ENCODE measurements around the gene TAF12.
"Not testable (repeated sequence)": the region's sequence is repeated elsewhere in the genome, so short reads cannot be mapped to it uniquely, and the experiment has no call there.

Gene TAF12

GRCh38 chr1:28648008-28648473 is 5.2 kb upstream of the TAF12 start:
- H3K27ac ChIP-seq: peak overlapping the region in 20 of 21 experiments; percentile 70 to 99 (median 94)
- peak overlapping the region; percentile 17 to 37 (median 28) for H3K4me3 ChIP-seq

GRCh38 chr1:28646040-28646439 is 3.2 kb upstream of the TAF12 start:
- no peak overlapping the region for H3K4me3 ChIP-seq
- H3K27ac ChIP-seq: peak overlapping the region in 1 of 21 experiments; percentile 37

GRCh38 chr1:28645406-28645805 is 2.5 kb upstream of the TAF12 start:
- peak overlapping the region in 1 of 21 experiments; percentile 26 for H3K27ac ChIP-seq
- not testable (repeated sequence) for H3K4me3 ChIP-seq

GRCh38 chr1:28644494-28644893 is 1.6 kb upstream of the TAF12 start:
- Histone ChIP-seq H3K27ac (peak overlapping the region in 17 of 21 experiments; percentile 83 to 96 (median 91)), H3K4me3 (peak overlapping the region in 1 of 7 experiments; percentile 76)

GRCh38 chr1:28642056-28642846 is 616 bp downstream of the TAF12 start:
- Histone ChIP-seq H3K4me3 (peak overlapping the region; percentile 56 to 81 (median 76)), H3K27ac (peak overlapping the region; percentile 42 to 96 (median 90))

GRCh38 chr1:28640766-28641165 is 2.1 kb downstream of the TAF12 start:
- Histone ChIP-seq H3K4me3 (no peak overlapping the region), H3K27ac (no peak overlapping the region)

GRCh38 chr1:28632560-28632959 is 10.3 kb downstream of the TAF12 start:
- H3K4me3 ChIP-seq: no peak overlapping the region
- H3K27ac ChIP-seq: no peak overlapping the region

GRCh38 chr1:28631713-28632112 is 11.2 kb downstream of the TAF12 start:
- Histone ChIP-seq H3K4me3 (no peak overlapping the region), H3K27ac (no peak overlapping the region)

- Histone ChIP-seq H3K27ac (no peak overlapping the region), H3K4me3 (no peak overlapping the region)
These were observed 29.7 kb downstream of the TAF12 start for GRCh38 chr1:28613175-28613574.

- H3K27ac ChIP-seq: no peak overlapping the region
- H3K4me3 ChIP-seq: no peak overlapping the region
These were observed 36.1 kb downstream of the TAF12 start for GRCh38 chr1:28606771-28607170.

- Histone ChIP-seq H3K27ac (no peak overlapping the region), H3K4me3 (no peak overlapping the region)
These were observed 37.9 kb downstream of the TAF12 start for GRCh38 chr1:28604962-28605361.

- Histone ChIP-seq H3K4me3 (no peak overlapping the region), H3K27ac (no peak overlapping the region)
These were observed 38.5 kb downstream of the TAF12 start for GRCh38 chr1:28604411-28604810.

- H3K4me3 ChIP-seq: no peak overlapping the region
- peak overlapping the region in 1 of 21 experiments; percentile 27 for H3K27ac ChIP-seq
These were observed 40.1 kb downstream of the TAF12 start for GRCh38 chr1:28602536-28603439.

- H3K4me3 ChIP-seq: no peak overlapping the region
- no peak overlapping the region for H3K27ac ChIP-seq
These were observed 41.2 kb downstream of the TAF12 start for GRCh38 chr1:28601696-28602095.

GRCh38 chr1:28596276-28596675 is 46.6 kb downstream of the TAF12 start:
- not testable (repeated sequence) for H3K27ac ChIP-seq, H3K4me3 ChIP-seq

- Histone ChIP-seq H3K4me3 (no peak overlapping the region), H3K27ac (peak overlapping the region in 1 of 21 experiments; percentile 23)
These were observed 47.3 kb downstream of the TAF12 start for GRCh38 chr1:28595412-28596191.

GRCh38 chr1:28594686-28595411 is 48.0 kb downstream of the TAF12 start:
- H3K27ac ChIP-seq: peak overlapping the region in 2 of 21 experiments; percentile 3 to 23
- not testable (repeated sequence) for H3K4me3 ChIP-seq

GRCh38 chr1:28593988-28594356 is 48.9 kb downstream of the TAF12 start:
- H3K27ac ChIP-seq, H3K4me3 ChIP-seq: not testable (repeated sequence)

Measured in skin epidermis (tissue), 12 donors.